ENCODE measurements around the gene RAI2.

GRCh38 chrX:17818726-17819125 is 42.4 kb downstream of the RAI2 start:
- TF ChIP-seq KLF1 (tag by site-specific recombination; IDR thresholded peaks at IDR 0.05) (no peak), MYNN (tag by site-specific recombination; IDR thresholded peaks at IDR 0.05; ENCODE audit: borderline replicate concordance) (no peak), ZNF692 (tag by site-specific recombination; IDR thresholded peaks at IDR 0.05) (no peak)

All from HEK293 (cell line).